OCI-LY1 (cell line): ENCODE results near the gene GRM7.

ENCODE experiments used
- H2AFZ ChIP-seq: fragments of 200-600 bp; sonication (generic), shearing (Covaris generic); 2 replicates; pipeline ENCODE4 v1.6.0; 2014; ENCODE audit warnings: antibody characterized with exemption, mild to moderate bottlenecking, low read length
- H3F3A ChIP-seq: fragments of 200-600 bp; sonication (generic), shearing (Covaris generic); 2 replicates; pipeline ENCODE4 v1.6.0; 2014; ENCODE audit warnings: mild to moderate bottlenecking, antibody characterized with exemption, low read length, moderate library complexity; ENCODE audit not compliant: insufficient read depth
- H3K27ac ChIP-seq: fragments of 200-600 bp; sonication (generic); 2 replicates; pipeline ENCODE4 v1.5.1; 2014; ENCODE audit warnings: low read length, mixed run types, mild to moderate bottlenecking, low read depth; ENCODE audit not compliant: poor library complexity, severe bottlenecking
- H3K27me3 ChIP-seq: fragments of 200-600 bp; sonication (generic); 2 replicates; pipeline ENCODE4 v1.6.0; 2014; ENCODE audit warnings: antibody characterized with exemption, mild to moderate bottlenecking, low read length, moderate library complexity; ENCODE audit not compliant: insufficient read depth
- H3K36me3 ChIP-seq: fragments of 200-600 bp; sonication (generic); 2 replicates; pipeline ENCODE4 v1.6.1; 2014; ENCODE audit warnings: mild to moderate bottlenecking, antibody characterized with exemption, low read length, moderate library complexity, mixed read lengths; ENCODE audit not compliant: insufficient read depth
- H3K4me1 ChIP-seq: fragments of 200-600 bp; sonication (generic); 2 replicates; pipeline ENCODE4 v1.5.1; 2014; ENCODE audit warnings: mild to moderate bottlenecking, low read length, moderate library complexity; ENCODE audit not compliant: insufficient read depth, severe bottlenecking
- H3K4me2 ChIP-seq: fragments of 200-600 bp; sonication (generic), shearing (Covaris generic); 2 replicates; pipeline ENCODE4 v1.6.1; 2014; ENCODE audit warnings: low read length
- H3K4me3 ChIP-seq: fragments of 200-600 bp; sonication (generic); 2 replicates; pipeline ENCODE4 v1.5.1; 2014; ENCODE audit warnings: low read length, low read depth, mild to moderate bottlenecking, mixed read lengths; ENCODE audit not compliant: poor library complexity, severe bottlenecking
- H3K79me2 ChIP-seq: fragments of 200-600 bp; shearing (Covaris generic); 2 replicates; pipeline ENCODE4 v1.6.1; 2016; ENCODE audit warnings: mixed run types, low read length, mixed read lengths; ENCODE audit not compliant: insufficient read depth
- H3K9ac ChIP-seq: fragments of 200-600 bp; sonication (generic), shearing (Covaris generic); 2 replicates; pipeline ENCODE4 v1.6.1; 2014; ENCODE audit warnings: mild to moderate bottlenecking, low read length, mixed read lengths
- H3K9me2 ChIP-seq: fragments of 200-600 bp; sonication (generic), shearing (Covaris generic); 2 replicates; pipeline ENCODE4 v1.6.1; 2014; ENCODE audit warnings: low read depth, mild to moderate bottlenecking, low read length, mixed read lengths
- H3K9me3 ChIP-seq: fragments of 200-600 bp; shearing (Covaris generic); 2 replicates; pipeline ENCODE4 v1.6.1; 2014; ENCODE audit warnings: low read length, mixed read lengths
- H4K20me1 ChIP-seq: fragments of 200-600 bp; sonication (generic), shearing (Covaris generic); 2 replicates; pipeline ENCODE4 v1.6.0; 2016; ENCODE audit warnings: mild to moderate bottlenecking, low read length; ENCODE audit not compliant: insufficient read depth
- EZH2 ChIP-seq: fragments of 200-600 bp; sonication (generic), shearing (Covaris generic); IDR thresholded peaks from 2 replicates; pipeline ENCODE4 v1.8.0; 2017; ENCODE audit warnings: borderline replicate concordance, mixed run types, mild to moderate bottlenecking, antibody characterized with exemption, low read length, moderate library complexity, mixed read lengths
- TF ChIP-seq, protein P1 (sequence below): fragments of 200-600 bp; sonication (generic), shearing (Covaris generic); IDR thresholded peaks from 2 replicates; pipeline ENCODE4 v1.5.1; 2017; ENCODE audit warnings: mild to moderate bottlenecking, antibody characterized with exemption, low read length, moderate library complexity, mixed read lengths

GRM7 gene

DNA sequence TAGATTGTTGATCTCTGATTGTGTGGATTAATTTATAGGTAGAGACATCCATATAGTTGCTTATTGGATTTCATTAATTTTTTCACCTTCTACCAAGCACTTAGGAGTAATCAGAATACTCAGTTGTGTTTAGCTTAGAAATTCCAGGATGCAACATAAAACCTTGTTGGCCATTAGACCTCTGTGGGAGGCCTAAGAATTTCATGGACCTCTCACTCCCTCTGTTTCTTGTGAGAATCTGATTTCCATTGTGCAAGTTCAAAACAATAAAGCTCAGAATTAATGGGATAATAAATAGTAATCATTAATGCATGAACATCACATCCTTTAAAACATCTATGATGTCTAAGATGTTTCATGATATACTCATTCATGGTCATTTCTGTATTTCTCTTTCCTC lies 332.4 kb downstream of the GRM7 start:
- Histone ChIP-seq H3K4me2 (no peak overlapping the region), H3K4me3 (no peak overlapping the region), H3K36me3 (no peaks in the 10 kb centered on the region), H3K4me1 (no peaks in the 10 kb centered on the region), H3F3A (no peaks in the 10 kb centered on the region), H3K9me2 (no peaks in the 10 kb centered on the region), H3K27ac (no peak overlapping the region), H4K20me1 (no peaks in the 10 kb centered on the region), H2AFZ (no peak overlapping the region), H3K79me2 (no peaks in the 10 kb centered on the region), H3K9ac (no peak overlapping the region), H3K9me3 (no peaks in the 10 kb centered on the region), H3K27me3 (no peaks in the 10 kb centered on the region)
- TF ChIP-seq EZH2: no peak
- TF ChIP-seq, protein P1, sequence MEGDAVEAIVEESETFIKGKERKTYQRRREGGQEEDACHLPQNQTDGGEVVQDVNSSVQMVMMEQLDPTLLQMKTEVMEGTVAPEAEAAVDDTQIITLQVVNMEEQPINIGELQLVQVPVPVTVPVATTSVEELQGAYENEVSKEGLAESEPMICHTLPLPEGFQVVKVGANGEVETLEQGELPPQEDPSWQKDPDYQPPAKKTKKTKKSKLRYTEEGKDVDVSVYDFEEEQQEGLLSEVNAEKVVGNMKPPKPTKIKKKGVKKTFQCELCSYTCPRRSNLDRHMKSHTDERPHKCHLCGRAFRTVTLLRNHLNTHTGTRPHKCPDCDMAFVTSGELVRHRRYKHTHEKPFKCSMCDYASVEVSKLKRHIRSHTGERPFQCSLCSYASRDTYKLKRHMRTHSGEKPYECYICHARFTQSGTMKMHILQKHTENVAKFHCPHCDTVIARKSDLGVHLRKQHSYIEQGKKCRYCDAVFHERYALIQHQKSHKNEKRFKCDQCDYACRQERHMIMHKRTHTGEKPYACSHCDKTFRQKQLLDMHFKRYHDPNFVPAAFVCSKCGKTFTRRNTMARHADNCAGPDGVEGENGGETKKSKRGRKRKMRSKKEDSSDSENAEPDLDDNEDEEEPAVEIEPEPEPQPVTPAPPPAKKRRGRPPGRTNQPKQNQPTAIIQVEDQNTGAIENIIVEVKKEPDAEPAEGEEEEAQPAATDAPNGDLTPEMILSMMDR: no peak

DNA sequence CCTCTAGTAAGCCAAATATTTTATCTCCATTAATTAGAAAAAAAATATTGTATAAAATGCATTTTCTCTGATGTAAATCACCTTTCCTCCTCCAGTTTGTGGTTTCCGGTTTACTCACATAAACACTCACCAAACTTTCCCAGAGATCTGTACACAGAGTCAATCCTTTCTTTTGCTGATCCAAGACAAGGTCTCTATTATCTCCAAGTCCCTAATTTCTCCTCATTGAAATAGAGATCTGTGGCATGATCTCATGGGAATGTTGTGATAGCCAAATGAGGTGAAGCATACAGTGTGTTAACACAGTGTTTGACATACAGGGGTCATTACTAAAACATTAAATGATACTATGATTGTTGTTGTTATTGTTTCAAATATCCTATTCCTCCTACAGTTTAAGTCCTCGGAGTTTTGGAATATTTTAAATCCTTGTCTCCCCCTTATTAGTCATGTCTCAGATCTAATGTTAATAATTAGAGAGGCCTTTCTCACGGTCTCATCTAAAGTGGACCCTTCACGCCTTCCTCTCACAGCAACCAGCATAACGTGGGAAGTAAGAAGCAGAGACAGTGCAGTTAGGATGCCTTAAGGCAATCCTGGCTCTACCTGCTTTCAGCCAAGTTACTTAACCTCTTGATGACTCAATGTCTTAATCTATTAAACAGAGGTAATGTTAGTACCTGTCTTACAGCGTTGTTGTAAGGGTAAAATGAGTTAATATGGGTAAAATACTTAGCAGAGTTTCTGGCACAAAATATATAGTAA lies 333.3 kb downstream of the GRM7 start:
- H3K9me2 ChIP-seq: no peaks in the 10 kb centered on the region
- no peak overlapping the region for H2AFZ ChIP-seq
- H3K9ac ChIP-seq: no peak overlapping the region
- no peaks in the 10 kb centered on the region for H3K4me1 ChIP-seq
- no peaks in the 10 kb centered on the region for H3K9me3 ChIP-seq
- no peaks in the 10 kb centered on the region for H3K79me2 ChIP-seq
- no peak overlapping the region for H3K27ac ChIP-seq
- TF ChIP-seq EZH2: no peak
- H3K27me3 ChIP-seq: no peaks in the 10 kb centered on the region
- H3K4me2 ChIP-seq: no peak overlapping the region
- no peak overlapping the region for H3K4me3 ChIP-seq
- H3F3A ChIP-seq: no peaks in the 10 kb centered on the region
- H3K36me3 ChIP-seq: no peaks in the 10 kb centered on the region
- no peaks in the 10 kb centered on the region for H4K20me1 ChIP-seq

DNA sequence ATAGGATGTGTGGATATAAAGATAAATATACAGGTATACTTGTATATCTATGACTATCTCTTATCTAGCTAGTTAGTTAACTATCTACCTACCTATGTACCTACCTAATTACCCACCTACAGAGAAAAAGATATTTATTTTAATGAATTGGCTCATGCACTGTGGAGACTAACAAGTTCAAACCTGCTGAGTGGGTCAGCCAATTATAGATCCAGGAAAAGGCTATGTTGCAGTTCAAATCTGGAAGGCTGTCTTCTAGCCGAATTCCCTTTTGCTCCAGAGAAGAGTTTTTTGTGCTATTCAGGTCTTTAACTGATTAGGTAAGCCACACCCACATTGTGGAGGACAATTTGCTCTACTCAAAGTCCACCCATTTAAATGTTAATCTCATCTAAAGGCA lies 335.0 kb downstream of the GRM7 start:
- H3K9me3 ChIP-seq: no peaks in the 10 kb centered on the region
- no peaks in the 10 kb centered on the region for H3K36me3 ChIP-seq
- H4K20me1 ChIP-seq: no peaks in the 10 kb centered on the region
- H3F3A ChIP-seq: no peaks in the 10 kb centered on the region
- no peaks in the 10 kb centered on the region for H3K4me1 ChIP-seq
- H3K4me3 ChIP-seq: no peak overlapping the region
- no peak overlapping the region for H3K27ac ChIP-seq
- no peak overlapping the region for H2AFZ ChIP-seq
- H3K27me3 ChIP-seq: no peaks in the 10 kb centered on the region
- no peak overlapping the region for H3K4me2 ChIP-seq
- H3K79me2 ChIP-seq: no peaks in the 10 kb centered on the region
- no peaks in the 10 kb centered on the region for H3K9me2 ChIP-seq
- TF ChIP-seq, protein P1: no peak
- TF ChIP-seq EZH2: no peak
- no peak overlapping the region for H3K9ac ChIP-seq

DNA sequence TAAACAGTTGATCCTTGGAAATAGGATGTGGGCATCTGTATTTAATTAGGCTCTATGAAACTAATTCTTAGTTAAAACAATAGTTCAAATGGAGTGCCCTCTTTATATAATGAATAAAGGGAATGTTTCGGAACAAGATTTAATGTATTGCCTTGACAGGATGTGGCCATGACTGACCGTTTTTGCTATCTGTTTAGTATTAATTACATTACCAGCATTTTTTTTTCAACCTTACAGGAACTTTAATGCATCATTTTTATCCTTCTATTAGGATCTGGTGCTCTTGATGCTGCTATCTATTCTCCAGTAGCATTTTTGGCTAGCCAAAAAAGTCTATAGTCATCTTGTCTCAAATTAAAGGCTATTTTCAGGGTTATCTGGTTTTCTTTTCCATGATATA lies 340.9 kb downstream of the GRM7 start:
- Histone ChIP-seq H3K27ac (no peak overlapping the region), H3K4me2 (no peak overlapping the region), H2AFZ (no peak overlapping the region), H3K79me2 (no peaks in the 10 kb centered on the region), H3K4me3 (no peak overlapping the region), H4K20me1 (no peaks in the 10 kb centered on the region), H3K4me1 (no peaks in the 10 kb centered on the region), H3K27me3 (no peaks in the 10 kb centered on the region), H3F3A (no peaks in the 10 kb centered on the region), H3K36me3 (no peaks in the 10 kb centered on the region), H3K9ac (no peak overlapping the region), H3K9me3 (no peaks in the 10 kb centered on the region), H3K9me2 (no peaks in the 10 kb centered on the region)
- no peak for TF ChIP-seq EZH2
- TF ChIP-seq, protein P1: no peak
